ENCODE data around the gene USP24. TPM values are rescaled to one million over a fixed set of nuclear protein-coding genes. Genes with fewer than 3 reads are reported as not detected.

USP24 gene
- total RNA-seq, 2 donors from 2014 or later, result 31.8 to 34.9 TPM

DNA sequence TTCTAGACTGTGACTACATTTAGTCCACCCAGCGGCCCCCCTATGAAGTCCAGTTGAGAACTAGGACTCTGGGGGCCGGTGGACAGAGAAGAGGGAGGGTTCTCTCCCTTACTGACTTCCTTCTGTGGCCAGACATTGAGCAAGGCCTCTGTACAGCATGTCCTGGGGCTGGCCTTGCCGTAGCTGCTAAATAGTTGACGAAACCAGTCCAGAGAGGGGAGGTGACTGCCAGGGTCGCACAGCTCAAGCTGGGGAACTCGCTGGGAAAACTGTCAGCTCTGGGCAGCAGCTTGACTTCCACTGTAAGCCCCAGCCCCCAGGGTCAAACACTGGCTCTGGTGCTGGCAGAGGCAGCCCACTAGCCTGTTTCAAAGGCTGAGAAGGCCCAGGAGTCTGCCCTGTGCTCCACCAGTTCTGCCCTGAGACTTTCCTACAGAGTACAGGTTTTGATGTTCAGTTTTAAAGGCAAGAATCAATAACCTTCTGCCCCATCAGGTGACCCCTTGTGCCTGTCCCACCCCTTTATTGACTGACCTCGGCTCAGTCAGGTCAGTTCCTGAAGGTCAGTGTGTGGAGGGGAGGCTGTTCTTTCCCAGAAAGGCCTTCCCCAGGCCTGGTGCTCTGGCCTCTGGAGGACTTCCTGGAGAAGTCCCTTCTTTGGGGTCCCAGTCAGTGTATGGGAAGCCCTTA is 161.8 kb downstream of the USP24 start:
- H3K36me3 ChIP-seq, result no peaks in the 10 kb centered on the region
- H3K27me3 ChIP-seq, result no peaks in the 10 kb centered on the region
- H3K4me3 ChIP-seq, result no peak overlapping the region
- no peak for DNase-seq
- TF ChIP-seq, protein P1, sequence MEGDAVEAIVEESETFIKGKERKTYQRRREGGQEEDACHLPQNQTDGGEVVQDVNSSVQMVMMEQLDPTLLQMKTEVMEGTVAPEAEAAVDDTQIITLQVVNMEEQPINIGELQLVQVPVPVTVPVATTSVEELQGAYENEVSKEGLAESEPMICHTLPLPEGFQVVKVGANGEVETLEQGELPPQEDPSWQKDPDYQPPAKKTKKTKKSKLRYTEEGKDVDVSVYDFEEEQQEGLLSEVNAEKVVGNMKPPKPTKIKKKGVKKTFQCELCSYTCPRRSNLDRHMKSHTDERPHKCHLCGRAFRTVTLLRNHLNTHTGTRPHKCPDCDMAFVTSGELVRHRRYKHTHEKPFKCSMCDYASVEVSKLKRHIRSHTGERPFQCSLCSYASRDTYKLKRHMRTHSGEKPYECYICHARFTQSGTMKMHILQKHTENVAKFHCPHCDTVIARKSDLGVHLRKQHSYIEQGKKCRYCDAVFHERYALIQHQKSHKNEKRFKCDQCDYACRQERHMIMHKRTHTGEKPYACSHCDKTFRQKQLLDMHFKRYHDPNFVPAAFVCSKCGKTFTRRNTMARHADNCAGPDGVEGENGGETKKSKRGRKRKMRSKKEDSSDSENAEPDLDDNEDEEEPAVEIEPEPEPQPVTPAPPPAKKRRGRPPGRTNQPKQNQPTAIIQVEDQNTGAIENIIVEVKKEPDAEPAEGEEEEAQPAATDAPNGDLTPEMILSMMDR (IDR thresholded peaks at IDR 0.05), result no peak
- no peak overlapping the region for H3K9ac ChIP-seq (ENCODE audit: low read depth in 2 of 2, low read length in 2 of 2)
- intact Hi-C loops (cut with DNase I), result no loop called here
- no peaks in the 10 kb centered on the region for H3K4me1 ChIP-seq
- no peak overlapping the region for H3K27ac ChIP-seq
- no peaks in the 10 kb centered on the region for H3K9me3 ChIP-seq

DNA sequence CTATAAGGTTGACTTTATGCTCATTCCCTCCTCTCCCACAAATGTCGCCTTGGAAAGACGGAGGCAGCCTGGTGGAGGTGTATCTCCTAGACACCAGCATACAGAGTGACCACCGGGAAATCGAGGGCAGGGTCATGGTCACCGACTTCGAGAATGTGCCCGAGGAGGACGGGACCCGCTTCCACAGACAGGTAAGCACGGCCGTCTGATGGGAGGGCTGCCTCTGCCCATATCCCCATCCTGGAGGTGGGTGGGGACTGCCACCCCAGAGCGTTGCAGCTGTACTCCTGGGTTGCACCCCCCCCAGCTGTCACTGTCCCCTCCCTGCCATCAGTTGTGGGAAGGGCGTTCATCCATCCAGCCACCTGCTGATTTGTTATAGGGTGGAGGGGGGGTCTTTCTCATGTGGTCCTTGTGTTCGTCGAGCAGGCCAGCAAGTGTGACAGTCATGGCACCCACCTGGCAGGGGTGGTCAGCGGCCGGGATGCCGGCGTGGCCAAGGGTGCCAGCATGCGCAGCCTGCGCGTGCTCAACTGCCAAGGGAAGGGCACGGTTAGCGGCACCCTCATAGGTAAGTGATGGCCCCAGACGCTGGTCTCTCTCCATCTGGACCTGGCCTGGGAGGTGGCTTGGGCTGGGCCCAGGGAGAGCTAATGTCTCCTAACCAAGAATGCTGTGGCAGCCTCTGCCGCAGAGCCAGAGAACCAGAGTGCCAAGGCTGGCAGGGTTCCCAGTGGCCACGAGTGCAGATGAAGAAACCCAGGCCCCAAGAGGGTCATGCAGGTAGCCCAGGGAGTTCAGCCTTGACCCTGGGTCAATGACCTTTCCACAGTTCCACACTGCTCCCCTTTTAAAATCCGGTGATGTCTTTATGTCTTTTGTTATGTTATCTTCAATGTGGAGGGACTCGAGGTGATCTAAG is 162.7 kb downstream of the USP24 start:
- Histone ChIP-seq H3K27me3 (no peaks in the 10 kb centered on the region), H3K9ac (ENCODE audit: low read depth in 2 of 2, low read length in 2 of 2) (no peak overlapping the region), H3K9me3 (no peaks in the 10 kb centered on the region), H3K4me1 (no peaks in the 10 kb centered on the region), H3K27ac (no peak overlapping the region), H3K4me3 (no peak overlapping the region), H3K36me3 (no peaks in the 10 kb centered on the region)
- intact Hi-C loops (cut with DNase I), result no loop called here
- TF ChIP-seq, protein P1 (IDR thresholded peaks at IDR 0.05), result no peak
- no peak for DNase-seq

DNA sequence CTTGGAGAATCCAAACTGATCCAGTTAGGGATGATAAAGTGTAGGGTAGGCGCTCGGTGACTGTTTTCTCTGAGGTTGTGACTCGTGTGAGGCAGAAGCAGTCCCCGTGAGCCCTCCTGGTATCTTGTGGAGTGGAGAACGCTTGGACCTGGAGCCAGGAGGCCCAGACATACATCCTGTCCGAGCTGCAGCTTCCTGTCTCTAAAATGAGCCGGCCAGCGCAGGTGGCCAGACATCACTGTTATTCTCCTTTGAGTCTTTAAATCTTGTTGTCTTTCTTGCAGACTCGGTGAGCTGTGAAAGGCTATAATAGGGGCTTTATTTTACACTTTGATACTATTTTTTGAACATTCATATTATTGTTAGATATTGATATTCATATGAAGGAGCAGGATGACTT is 163.5 kb downstream of the USP24 start:
- no peak overlapping the region for H3K27ac ChIP-seq
- H3K4me1 ChIP-seq, result no peaks in the 10 kb centered on the region
- no peak overlapping the region for H3K4me3 ChIP-seq
- no peak overlapping the region for H3K9ac ChIP-seq (ENCODE audit: low read depth in 2 of 2, low read length in 2 of 2)
- H3K9me3 ChIP-seq, result no peaks in the 10 kb centered on the region
- DNase-seq, result no peak
- TF ChIP-seq, protein P1 (IDR thresholded peaks at IDR 0.05), result no peak
- no peaks in the 10 kb centered on the region for H3K36me3 ChIP-seq
- intact Hi-C loops (cut with DNase I), result no loop called here
- H3K27me3 ChIP-seq, result no peaks in the 10 kb centered on the region

DNA sequence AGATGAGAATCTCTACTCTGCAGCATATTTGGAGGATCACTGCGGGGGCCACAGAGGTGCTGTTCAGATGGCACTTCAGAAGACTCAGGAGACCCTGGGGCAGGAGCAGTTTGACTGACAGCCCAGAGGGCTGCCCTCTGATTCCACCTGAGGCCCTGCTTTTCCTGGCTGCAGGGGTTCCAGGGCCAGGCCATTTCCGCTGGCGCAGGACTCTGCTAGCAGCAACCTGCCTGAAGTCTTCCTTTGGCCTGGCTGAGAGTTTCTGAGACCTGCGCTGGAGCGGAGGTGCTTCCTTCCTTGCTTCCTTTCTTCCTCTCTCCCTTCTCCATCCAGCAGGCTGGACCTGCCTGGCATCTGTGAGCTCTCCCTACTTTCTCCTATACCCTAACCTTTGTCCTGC is 164.0 kb downstream of the USP24 start:
- Histone ChIP-seq H3K4me1 (no peaks in the 10 kb centered on the region), H3K9me3 (no peaks in the 10 kb centered on the region), H3K9ac (ENCODE audit: low read depth in 2 of 2, low read length in 2 of 2) (no peak overlapping the region), H3K4me3 (no peak overlapping the region), H3K27me3 (no peaks in the 10 kb centered on the region), H3K36me3 (no peaks in the 10 kb centered on the region), H3K27ac (no peak overlapping the region)
- TF ChIP-seq, protein P1 (IDR thresholded peaks at IDR 0.05), result no peak
- no peak for DNase-seq
- intact Hi-C loops (cut with DNase I), result no loop called here

DNA sequence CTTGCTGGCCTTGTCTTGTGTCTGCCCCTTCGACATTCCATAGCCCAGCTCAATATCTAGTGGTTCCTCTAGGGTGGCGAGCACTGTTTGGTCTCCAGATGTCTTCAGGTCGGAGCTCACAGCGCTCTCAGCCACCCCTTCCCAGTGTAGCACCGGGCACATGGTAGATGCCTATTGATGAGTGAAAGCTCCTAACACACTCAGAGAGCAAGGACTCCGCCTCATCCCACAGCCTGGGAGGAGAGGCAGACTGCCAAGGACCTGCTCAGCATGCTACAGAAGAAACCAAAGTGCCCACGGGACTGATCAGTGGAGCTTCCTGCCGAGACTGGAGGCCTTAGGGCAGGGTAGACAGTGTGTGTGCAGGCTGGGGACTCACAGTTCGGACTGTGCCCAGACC is 164.9 kb downstream of the USP24 start:
- Histone ChIP-seq H3K36me3 (no peaks in the 10 kb centered on the region), H3K27ac (no peak overlapping the region), H3K27me3 (no peaks in the 10 kb centered on the region), H3K4me3 (no peak overlapping the region), H3K9me3 (no peaks in the 10 kb centered on the region), H3K4me1 (no peaks in the 10 kb centered on the region), H3K9ac (ENCODE audit: low read depth in 2 of 2, low read length in 2 of 2) (no peak overlapping the region)
- DNase-seq, result no peak
- TF ChIP-seq, protein P1 (IDR thresholded peaks at IDR 0.05), result no peak
- intact Hi-C loops (cut with DNase I), result no loop called here

Data from colonic mucosa (tissue), 4 donors.